ENCODE data around the gene CYP11A1.
A peak's percentile ranks its signal among the peaks of the same experiment; 100 is the strongest.

CYP11A1 gene

DNA sequence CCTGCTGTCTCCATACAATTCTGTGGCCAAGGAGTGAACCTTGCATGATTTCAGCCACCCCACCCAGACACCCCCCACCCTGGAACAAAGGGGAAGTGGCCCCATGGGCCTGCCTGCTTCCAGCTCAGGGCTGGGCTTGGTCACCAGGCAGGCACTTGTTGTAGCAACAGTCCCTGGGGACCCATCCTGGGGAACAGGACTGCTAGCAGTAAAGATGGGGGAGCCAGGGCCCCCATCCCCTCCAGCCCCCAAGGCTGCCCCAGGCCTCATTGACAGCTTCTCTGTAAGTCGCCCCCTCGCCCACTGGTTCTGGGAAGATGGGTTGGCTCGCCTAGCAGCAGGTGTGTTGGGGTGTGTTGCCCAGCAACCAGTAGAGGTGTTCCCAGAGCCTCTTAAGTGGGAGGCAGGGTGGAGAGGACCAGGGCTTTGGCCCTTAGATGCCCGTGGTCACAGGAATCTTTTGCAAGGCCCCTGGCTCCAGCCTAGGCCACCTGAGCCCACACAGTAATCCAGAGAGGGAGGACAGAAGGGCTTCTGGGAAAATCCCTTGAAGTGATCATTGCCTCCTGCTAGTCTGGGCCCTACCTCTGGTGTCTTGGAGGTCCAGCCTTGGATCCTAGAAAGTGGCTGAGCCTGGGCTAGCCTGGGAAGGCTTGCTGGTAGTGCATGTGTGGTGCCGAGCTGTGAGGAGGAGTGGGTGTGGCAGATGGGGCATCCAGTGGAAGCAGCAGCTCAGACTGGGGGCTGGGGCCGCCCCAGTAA, 48.9 kb downstream of the CYP11A1 start:
- DNase-seq: no peak

GRCh38 chr15:74317820-74318375, 49.5 kb downstream of the CYP11A1 start:
- DNase-seq: no peak

GRCh38 chr15:74316141-74316540, 51.3 kb downstream of the CYP11A1 start:
- DNase-seq: no peak

DNA sequence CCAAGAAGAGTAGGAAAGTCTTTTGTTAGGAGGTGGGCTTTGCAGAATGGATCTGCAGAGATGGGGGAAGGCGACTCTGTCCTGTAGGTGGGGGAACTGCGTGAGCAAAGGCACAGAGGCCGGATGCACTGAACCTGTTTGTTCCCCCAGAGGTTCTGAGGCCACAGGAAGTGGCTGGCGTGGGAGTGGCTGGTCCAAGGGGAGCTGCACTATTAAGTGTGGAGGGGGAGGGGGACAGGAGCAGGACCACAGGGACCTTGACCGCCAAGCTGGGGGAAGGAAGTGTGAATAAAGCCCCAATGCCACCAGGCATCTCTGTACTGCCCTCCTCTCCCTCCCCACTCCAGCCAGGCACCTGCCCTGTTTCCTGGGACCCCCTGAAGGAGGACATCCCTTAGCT, 51.8 kb downstream of the CYP11A1 start:
- DNase-seq: no peak

- no peak for DNase-seq
Measured at GRCh38 chr15:74314795-74315438, 52.5 kb downstream of the CYP11A1 start.

GRCh38 chr15:74313889-74314288, 53.6 kb downstream of the CYP11A1 start:
- no peak for DNase-seq

DNA sequence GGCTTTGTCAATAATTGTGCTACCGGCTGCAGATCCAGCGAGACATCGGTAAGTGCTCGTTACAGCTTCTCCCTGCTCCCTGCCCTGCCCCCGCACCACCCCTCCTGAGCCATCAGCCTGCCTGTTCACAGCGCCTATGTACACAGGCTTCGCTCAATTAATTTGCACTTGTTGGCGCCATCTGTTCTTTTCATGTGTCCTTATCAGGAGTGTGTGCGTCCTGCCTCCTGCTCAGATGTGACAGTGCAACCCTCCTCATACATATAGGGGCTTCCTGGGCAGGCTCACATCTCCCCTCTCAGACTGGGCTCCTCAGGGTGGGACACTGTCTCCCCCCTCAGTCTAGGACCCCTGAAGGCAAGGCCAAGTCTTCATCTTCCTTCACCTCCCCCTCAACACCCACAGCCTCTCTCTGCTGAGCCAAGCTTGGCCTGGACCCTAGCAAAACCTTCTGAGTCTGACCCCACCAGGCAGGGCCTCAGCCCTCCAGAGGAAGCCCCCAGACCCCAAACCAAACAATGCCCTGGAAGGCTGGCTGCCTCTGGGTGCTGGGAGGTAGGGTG, 54.9 kb downstream of the CYP11A1 start:
- no peak for DNase-seq

GRCh38 chr15:74311734-74312444, 55.6 kb downstream of the CYP11A1 start:
- no peak for DNase-seq

DNA sequence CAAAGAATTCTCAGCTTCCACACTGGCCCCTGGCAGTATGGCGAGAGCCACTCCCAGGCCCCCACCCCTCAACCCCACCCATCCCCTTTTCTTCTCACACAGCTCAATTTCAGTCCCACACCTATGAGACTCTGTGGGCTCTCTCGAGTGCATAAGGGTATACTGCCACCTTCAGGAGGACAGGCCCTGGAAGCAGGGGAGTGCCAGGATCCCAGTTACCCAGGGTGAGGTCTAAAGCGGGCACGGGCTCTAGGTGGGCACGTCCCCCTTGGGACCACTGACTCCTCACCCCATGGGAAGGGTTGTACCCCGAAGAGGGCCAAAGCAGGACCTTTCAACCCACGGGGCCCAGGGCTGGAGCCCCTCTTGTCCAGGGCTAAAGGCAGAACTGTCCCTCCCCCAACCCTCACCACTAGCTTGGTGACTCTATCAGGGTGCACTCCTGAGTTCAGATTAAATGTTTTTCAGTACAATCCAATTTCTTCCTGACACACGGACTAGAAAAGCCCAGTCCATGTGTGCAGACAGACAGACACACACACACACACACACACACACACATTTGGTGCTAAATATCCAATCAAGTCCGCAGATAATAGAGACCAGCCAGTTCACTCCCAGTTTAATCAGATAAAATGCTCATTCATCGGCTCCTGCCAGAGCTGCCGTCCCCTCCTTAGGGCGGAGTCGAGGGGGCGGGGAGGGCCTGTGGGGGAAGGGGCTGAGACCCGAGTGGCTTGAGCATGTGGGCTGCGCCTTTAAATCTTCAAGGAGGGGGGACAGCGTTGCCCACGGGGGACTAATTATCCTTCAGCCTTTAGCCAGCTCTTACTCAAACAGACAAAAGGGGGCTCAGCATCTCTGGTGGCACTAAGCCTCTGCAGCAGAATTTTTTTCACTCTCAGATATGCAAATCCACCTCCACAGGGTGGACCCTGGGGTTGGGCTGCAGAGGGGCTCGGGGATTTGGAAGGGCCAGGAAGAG, 59.3 kb downstream of the CYP11A1 start:
- DNase-seq: peak in 1 of 2 experiments; percentile 52

DNA sequence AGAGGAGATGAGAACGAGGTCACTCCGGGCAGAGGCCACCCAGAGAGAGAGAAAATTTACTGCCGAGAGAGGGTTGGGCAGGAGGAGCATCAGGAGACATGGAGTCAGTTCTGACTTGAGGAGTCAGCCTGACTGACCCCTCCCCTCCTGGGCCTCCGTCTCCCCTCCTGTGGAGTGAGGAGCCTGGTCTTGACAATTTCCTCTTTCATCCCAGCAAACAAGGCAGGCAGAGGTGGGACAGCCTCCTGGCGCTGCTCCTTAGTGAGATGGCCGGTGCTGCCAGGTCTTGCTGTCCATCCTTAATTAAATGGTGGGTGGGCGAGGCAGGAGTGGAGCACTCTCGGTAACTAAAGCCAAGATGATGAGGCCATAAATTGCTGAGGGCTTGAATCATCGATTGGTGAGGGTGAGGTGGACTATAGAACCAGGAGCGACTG, 60.6 kb downstream of the CYP11A1 start:
- no peak for DNase-seq

DNA sequence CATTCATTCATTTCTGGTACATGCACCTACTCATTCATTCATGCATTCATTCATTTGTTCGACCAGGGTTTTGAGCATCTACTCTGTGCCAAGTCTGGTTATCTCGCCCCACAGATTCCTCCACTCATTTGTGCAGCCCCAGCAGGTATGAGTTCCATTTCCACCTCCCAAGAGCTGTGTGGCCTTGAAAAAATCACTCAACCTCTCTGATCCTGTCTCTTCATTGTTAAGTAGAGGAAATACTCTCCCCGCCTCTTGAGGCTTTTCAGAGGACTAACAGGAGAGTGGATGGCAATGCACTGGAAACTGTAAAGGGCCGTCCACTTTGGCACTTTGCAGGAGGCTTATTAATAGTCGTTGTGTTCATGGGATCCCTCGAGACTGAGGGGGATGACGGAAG, 61.8 kb downstream of the CYP11A1 start:
- no peak for DNase-seq

- no peak for DNase-seq
Measured at GRCh38 chr15:74304431-74304830, 63.0 kb downstream of the CYP11A1 start.

- no peak for DNase-seq
Measured at GRCh38 chr15:74303741-74304309, 63.6 kb downstream of the CYP11A1 start.

DNA sequence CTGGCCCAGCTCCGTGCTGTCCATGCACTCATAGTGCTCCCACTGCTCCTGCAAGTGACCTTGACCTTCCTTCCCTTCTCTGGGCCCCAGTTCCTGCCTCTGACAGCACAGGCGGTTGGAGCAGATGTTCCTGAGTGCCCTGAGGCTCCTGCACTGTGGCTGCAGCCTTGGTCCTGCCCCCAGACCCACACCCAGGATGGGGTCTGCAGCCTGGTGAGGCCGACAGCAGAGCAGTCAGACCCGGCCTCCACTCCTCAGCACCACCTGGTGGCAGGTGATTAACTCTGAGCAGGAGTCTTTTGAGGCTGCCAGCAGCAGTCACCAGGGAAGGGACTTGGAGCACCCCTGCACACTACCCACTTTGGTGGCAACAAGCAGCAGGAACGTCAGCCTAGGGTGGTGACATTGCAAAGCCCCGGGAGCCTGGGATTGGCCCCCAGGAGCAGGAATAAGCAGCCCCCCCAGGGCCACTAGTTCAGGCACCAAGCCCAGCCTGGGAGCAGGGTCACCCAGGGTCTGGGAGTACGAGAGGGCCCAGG, 64.6 kb downstream of the CYP11A1 start:
- peak in 1 of 2 experiments; percentile 16 for DNase-seq

- DNase-seq: no peak
Measured at GRCh38 chr15:74301583-74302361, 65.7 kb downstream of the CYP11A1 start.

GRCh38 chr15:74300057-74300795, 67.2 kb downstream of the CYP11A1 start:
- DNase-seq: no peak

- DNase-seq: no peak
Measured at GRCh38 chr15:74297887-74298286, 69.6 kb downstream of the CYP11A1 start.

DNA sequence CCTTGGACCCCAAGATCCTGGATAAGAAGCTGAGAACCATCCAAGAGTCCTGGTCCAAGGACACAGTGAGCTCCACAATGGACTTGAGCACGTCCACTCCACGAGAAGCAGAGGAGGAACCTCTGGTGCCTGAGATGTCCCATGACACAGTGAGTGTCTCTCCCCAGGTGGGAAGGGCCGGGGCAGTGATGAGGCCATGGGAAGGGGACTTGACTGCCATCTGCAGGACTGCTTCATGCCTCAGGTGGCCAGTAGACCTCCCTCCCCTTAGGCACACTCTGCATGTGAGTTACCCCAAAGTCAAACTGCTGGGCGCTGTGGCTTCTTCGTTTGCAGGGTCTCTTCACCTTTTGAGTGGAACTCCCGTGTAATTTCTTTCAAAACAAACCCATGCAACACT, 71.6 kb downstream of the CYP11A1 start:
- no peak for DNase-seq

DNA sequence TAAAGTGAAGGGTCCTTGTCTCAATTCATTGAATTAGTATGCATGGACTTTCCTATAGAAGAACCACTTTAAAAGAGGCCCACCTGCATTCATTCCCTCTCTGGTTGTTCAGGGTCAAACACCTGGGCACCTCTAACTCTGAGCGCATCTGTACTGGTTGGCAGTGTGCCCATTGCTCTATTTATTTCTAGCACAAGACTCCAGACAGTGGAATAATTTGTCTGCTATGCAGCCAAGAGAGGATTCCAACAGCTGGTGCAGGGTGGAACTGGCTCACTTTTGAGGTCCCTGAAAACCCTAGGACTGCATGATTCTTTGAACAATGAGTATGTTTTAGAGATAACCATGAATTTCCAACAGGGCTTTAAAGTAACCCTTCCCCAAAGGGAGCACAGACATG, 73.4 kb downstream of the CYP11A1 start:
- no peak for DNase-seq

Data from NCI-H1930 (cell line).